Cardiac muscle cell (in vitro differentiated cells and primary cell): ENCODE measurements around the gene SLCO1C1. TPM values are rescaled to one million over a fixed set of nuclear protein-coding genes. Genes with fewer than 3 reads are reported as not detected.
A peak's percentile ranks its signal among the peaks of the same experiment; 100 is the strongest.

Source experiments
- DNase-seq, 2 donors: peaks; one replicate each; pipeline versions ENCODE4 v3.0.0 to v3.0.0-alpha.2; 2010 to 2017; ENCODE audit warnings: low read depth in 1 of 2, low spot score in 1 of 2
- H3K27ac ChIP-seq: fragments of 200-600 bp; sonication (generic); 2 replicates; pipeline ENCODE4 v1.5.1; 2016
- H3K27me3 ChIP-seq: fragments of 200-600 bp; sonication (generic); 2 replicates; pipeline ENCODE4 v1.6.0; 2016; ENCODE audit warnings: control low read depth
- H3K36me3 ChIP-seq: fragments of 200-600 bp; sonication (generic); 2 replicates; pipeline ENCODE4 v1.5.1; 2016; ENCODE audit warnings: control low read depth
- H3K4me1 ChIP-seq: fragments of 200-600 bp; sonication (generic); 2 replicates; pipeline ENCODE4 v1.8.1; 2017; ENCODE audit warnings: low read depth, mild to moderate bottlenecking, mixed run types
- H3K4me3 ChIP-seq: fragments of 200-600 bp; sonication (generic); 2 replicates; pipeline ENCODE4 v1.5.1; 2016; ENCODE audit warnings: mild to moderate bottlenecking
- H3K9me3 ChIP-seq: fragments of 200-600 bp; sonication (generic); 2 replicates; pipeline ENCODE4 v1.5.1; 2017; ENCODE audit warnings: low read depth, mild to moderate bottlenecking, control low read depth
- CTCF ChIP-seq: IDR thresholded peaks from 2 replicates; pipeline ENCODE4 v1.5.1; 2012; ENCODE audit warnings: low read depth, mild to moderate bottlenecking, low read length
- polyA plus RNA-seq: library from polyadenylated mRNA; unstranded; fragments of >200 nt; fragmentation: Nextera tagmentation; extraction: Ambion mirVana; gene quantifications from 2 replicates; pipeline ENCODE4 v1.2.1, GENCODE V29; 2016
- total RNA-seq: library from RNA; depleted of rRNA; stranded (reverse); fragments of >200 nt; gene quantifications from 2 replicates; pipeline ENCODE4 v1.2.3, GENCODE V29; 2016

Gene SLCO1C1
- total and polyA plus RNA-seq, 2 experiments from 2014 or later = 0.37 TPM; not detected in 1

- Histone ChIP-seq H3K4me1 (no peaks in the 10 kb centered on the region), H3K9me3 (no peaks in the 10 kb centered on the region), H3K4me3 (no peak overlapping the region), H3K27ac (no peak overlapping the region), H3K36me3 (no peaks in the 10 kb centered on the region), H3K27me3 (no peaks in the 10 kb centered on the region)
- no peak for TF ChIP-seq CTCF
- DNase-seq = no peak
Observed at GRCh38 chr12:20718294-20718693, 23.2 kb downstream of the SLCO1C1 start.

GRCh38 chr12:20722142-20722541 lies 27.0 kb downstream of the SLCO1C1 start:
- TF ChIP-seq CTCF = no peak

GRCh38 chr12:20731274-20731673 lies 36.1 kb downstream of the SLCO1C1 start:
- H3K27me3 ChIP-seq = no peaks in the 10 kb centered on the region
- DNase-seq = peak in 1 of 2 donors; percentile 10
- H3K36me3 ChIP-seq = no peaks in the 10 kb centered on the region
- no peaks in the 10 kb centered on the region for H3K9me3 ChIP-seq
- no peak for TF ChIP-seq CTCF
- no peak overlapping the region for H3K4me3 ChIP-seq
- no peak overlapping the region for H3K27ac ChIP-seq
- no peaks in the 10 kb centered on the region for H3K4me1 ChIP-seq

More at GRCh38 chr12:20722142-20722541, 27.0 kb downstream of the SLCO1C1 start:
- Histone ChIP-seq H3K9me3 (no peaks in the 10 kb centered on the region), H3K27ac (no peak overlapping the region), H3K27me3 (no peaks in the 10 kb centered on the region), H3K4me3 (no peak overlapping the region), H3K36me3 (no peaks in the 10 kb centered on the region), H3K4me1 (no peaks in the 10 kb centered on the region)
- DNase-seq = no peak

- H3K4me1 ChIP-seq = no peaks in the 10 kb centered on the region
- no peak for TF ChIP-seq CTCF
- H3K4me3 ChIP-seq = no peak overlapping the region
- no peaks in the 10 kb centered on the region for H3K36me3 ChIP-seq
- H3K27me3 ChIP-seq = no peaks in the 10 kb centered on the region
- H3K27ac ChIP-seq = no peak overlapping the region
- no peaks in the 10 kb centered on the region for H3K9me3 ChIP-seq
- DNase-seq = no peak
Observed at GRCh38 chr12:20740972-20741371, 45.8 kb downstream of the SLCO1C1 start.

- no peaks in the 10 kb centered on the region for H3K9me3 ChIP-seq
- no peak overlapping the region for H3K27ac ChIP-seq
- TF ChIP-seq CTCF = no peak
- no peak for DNase-seq
- no peaks in the 10 kb centered on the region for H3K4me1 ChIP-seq
- H3K27me3 ChIP-seq = no peaks in the 10 kb centered on the region
- H3K4me3 ChIP-seq = no peak overlapping the region
- H3K36me3 ChIP-seq = no peaks in the 10 kb centered on the region
Observed at GRCh38 chr12:20748198-20748597, 53.1 kb downstream of the SLCO1C1 start.

GRCh38 chr12:20751046-20751445 lies 55.9 kb downstream of the SLCO1C1 start:
- Histone ChIP-seq H3K9me3 (no peaks in the 10 kb centered on the region), H3K4me3 (no peak overlapping the region), H3K27me3 (no peaks in the 10 kb centered on the region), H3K36me3 (no peaks in the 10 kb centered on the region), H3K4me1 (no peaks in the 10 kb centered on the region), H3K27ac (no peak overlapping the region)
- no peak for TF ChIP-seq CTCF
- DNase-seq = no peak
